ENCODE data around the gene RSPO3. TPM values are rescaled to one million over a fixed set of nuclear protein-coding genes. Genes with fewer than 3 reads are reported as not detected.

RSPO3 gene
- total and polyA plus RNA-seq, 9 of the 15 experiments (the other 6 are each of a cell fraction or from before 2014, with no cell fraction given), result not detected

- H3K36me3 ChIP-seq (ENCODE audit: control insufficient read depth, insufficient read depth, low read length), result no peaks in the 10 kb centered on the region
- no peaks in the 10 kb centered on the region for H3K27me3 ChIP-seq (ENCODE audit: control insufficient read depth in 2 of 2, insufficient read depth in 2 of 2, low read length in 2 of 2)
- H3K4me1 ChIP-seq (replicated peaks in 1 of 2; ENCODE audit: control insufficient read depth in 2 of 2, insufficient read depth in 2 of 2, low read length in 2 of 2), result no peaks in the 10 kb centered on the region
- in situ Hi-C loops (cut with MboI), result no loop called here
- no peak for ATAC-seq
- no peaks in the 10 kb centered on the region for H3K9me1 ChIP-seq (ENCODE audit: control insufficient read depth, insufficient read depth, low read length)
- no peak for DNase-seq (ENCODE audit: extremely low read depth in 1 of 4, low spot score in 3 of 4)
- H3K9ac ChIP-seq (ENCODE audit: insufficient read depth in 1 of 2, low read depth in 2 of 2, low read length in 2 of 2), result no peak overlapping the region
- no peaks in the 10 kb centered on the region for H3K79me2 ChIP-seq (ENCODE audit: control insufficient read depth, insufficient read depth, low read length)
- WGBS (ENCODE audit: insufficient coverage, low coverage, missing lambda C conversion rate), result 0% methylated on average over 4 of the region's 4 CpGs
- CTCF ChIA-PET (ENCODE audit: low intra/inter-chr PET ratio), result no interaction called here
- POLR2A ChIA-PET, result no interaction called here
- no peaks in the 10 kb centered on the region for H3K9me3 ChIP-seq (replicated peaks; ENCODE audit: control insufficient read depth, insufficient read depth, low read depth, low read length)
- BruUV-seq (replicated peaks), result no TSS peak
- no peak overlapping the region for H2AFZ ChIP-seq (ENCODE audit: low read depth, low read length)
- intact Hi-C loops (cut with micrococcal nuclease), result no loop called here
- no peak overlapping the region for H3K4me2 ChIP-seq (ENCODE audit: insufficient read depth, low read length)
- no peak overlapping the region for H3K27ac ChIP-seq (ENCODE audit: extremely low read depth, low read depth, low read length)
- no peak overlapping the region for H3K4me3 ChIP-seq
- H4K20me1 ChIP-seq (replicated peaks; ENCODE audit: control insufficient read depth, insufficient read depth, low read length), result no peaks in the 10 kb centered on the region
- FAIRE-seq, result no peak
- no peak for TF ChIP-seq LCOR (CRISPR knock-in tag; IDR thresholded peaks at IDR 0.05)
- no peak for TF ChIP-seq SMAD2 (IDR thresholded peaks at IDR 0.05; ENCODE audit: low read depth, low read length)
- TF ChIP-seq MGA (IDR thresholded peaks at IDR 0.05), result no peak
- TF ChIP-seq, protein P1, sequence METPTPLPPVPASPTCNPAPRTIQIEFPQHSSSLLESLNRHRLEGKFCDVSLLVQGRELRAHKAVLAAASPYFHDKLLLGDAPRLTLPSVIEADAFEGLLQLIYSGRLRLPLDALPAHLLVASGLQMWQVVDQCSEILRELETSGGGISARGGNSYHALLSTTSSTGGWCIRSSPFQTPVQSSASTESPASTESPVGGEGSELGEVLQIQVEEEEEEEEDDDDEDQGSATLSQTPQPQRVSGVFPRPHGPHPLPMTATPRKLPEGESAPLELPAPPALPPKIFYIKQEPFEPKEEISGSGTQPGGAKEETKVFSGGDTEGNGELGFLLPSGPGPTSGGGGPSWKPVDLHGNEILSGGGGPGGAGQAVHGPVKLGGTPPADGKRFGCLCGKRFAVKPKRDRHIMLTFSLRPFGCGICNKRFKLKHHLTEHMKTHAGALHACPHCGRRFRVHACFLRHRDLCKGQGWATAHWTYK (CRISPR knock-in tag; IDR thresholded peaks at IDR 0.05), result no peak
- TF ChIP-seq, protein P2, sequence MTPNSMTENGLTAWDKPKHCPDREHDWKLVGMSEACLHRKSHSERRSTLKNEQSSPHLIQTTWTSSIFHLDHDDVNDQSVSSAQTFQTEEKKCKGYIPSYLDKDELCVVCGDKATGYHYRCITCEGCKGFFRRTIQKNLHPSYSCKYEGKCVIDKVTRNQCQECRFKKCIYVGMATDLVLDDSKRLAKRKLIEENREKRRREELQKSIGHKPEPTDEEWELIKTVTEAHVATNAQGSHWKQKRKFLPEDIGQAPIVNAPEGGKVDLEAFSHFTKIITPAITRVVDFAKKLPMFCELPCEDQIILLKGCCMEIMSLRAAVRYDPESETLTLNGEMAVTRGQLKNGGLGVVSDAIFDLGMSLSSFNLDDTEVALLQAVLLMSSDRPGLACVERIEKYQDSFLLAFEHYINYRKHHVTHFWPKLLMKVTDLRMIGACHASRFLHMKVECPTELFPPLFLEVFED (CRISPR knock-in tag; conservative IDR thresholded peaks at IDR 0.05), result no peak
- no peak for TF ChIP-seq LEF1 (IDR thresholded peaks at IDR 0.05)
Observed at GRCh38 chr6:127129251-127129650, 10.8 kb downstream of the RSPO3 start.

All from K562 (cell line).